ENCODE measurements around the gene ACOXL.
"Not testable (repeated sequence)": the region's sequence is repeated elsewhere in the genome, so short reads cannot be mapped to it uniquely, and the experiment has no call there.

ACOXL gene

GRCh38 chr2:111039628-111040383 lies 307.4 kb downstream of the ACOXL start:
- DNase-seq (ENCODE audit: low read depth, low spot score): no peak

GRCh38 chr2:111041398-111042202 lies 309.2 kb downstream of the ACOXL start:
- no peak for DNase-seq (ENCODE audit: low read depth, low spot score)

DNA sequence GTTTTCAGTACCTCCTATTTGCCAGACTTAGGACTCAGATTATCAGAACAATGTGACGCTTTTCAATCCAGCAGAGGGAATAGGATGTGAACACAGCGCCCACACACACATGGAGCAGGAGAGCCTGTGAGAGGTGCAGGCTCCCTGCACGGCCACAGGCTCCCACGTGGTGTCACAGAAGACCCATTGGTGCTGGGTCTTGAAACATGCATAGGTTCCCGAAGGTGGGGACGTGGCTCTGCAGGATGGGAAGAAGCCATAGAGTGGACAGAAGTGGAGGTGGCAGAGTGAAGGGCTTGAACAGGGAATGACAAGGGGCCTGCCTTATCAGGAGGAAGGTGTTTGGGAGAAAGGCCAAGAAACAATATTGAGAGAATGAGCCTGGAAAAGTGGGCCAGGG lies 309.9 kb downstream of the ACOXL start:
- no peak for DNase-seq (ENCODE audit: low read depth, low spot score)

DNA sequence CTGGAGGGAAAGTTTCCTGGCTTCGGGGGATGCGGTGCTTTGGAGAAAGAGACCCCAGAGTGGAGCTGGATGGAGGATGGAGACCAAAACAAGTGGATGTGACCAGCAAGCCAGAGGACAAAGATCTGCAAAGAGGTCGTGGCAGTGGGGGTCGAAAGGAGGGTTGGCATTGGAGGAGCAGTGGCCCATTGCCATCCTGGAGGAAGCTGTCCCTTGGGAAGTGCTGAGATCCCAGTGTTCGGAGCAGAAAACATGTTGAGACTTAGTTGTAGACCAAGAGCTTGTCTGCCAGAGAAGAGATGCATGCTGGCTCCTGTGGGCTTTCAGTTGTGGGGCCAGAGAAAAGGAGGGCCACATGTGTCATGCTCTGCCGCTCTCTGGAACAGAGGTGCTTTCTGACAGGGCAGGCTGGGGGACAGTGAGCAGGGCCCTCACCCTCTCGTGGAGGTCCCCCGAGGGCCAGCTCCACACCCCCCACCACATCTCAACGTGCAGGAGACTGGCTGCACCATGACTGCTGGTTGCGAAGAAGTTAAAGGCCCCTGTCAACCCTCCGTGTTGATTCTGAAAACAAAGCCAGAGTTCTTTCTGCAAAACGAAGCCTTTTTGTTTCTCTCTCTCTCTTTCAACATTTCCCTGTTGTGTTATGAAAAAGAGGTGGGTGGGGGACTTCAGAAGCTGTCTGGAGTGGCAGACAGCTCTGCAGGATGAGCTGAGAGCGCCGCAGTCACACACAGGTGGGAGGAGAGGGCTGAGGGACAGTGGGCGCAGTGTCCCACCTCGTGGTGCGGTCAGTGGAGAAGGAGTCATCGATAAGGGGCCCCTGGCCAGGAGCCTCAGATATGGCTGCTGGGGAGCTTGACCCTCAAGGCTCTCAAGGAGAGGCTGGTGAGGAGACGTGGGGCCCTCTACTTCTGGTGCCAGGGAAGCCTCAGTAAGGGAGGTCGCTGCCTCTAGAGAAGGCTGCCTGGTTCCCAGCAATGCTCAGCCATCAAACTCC lies 310.7 kb downstream of the ACOXL start:
- no peak for DNase-seq (ENCODE audit: low read depth, low spot score)

DNA sequence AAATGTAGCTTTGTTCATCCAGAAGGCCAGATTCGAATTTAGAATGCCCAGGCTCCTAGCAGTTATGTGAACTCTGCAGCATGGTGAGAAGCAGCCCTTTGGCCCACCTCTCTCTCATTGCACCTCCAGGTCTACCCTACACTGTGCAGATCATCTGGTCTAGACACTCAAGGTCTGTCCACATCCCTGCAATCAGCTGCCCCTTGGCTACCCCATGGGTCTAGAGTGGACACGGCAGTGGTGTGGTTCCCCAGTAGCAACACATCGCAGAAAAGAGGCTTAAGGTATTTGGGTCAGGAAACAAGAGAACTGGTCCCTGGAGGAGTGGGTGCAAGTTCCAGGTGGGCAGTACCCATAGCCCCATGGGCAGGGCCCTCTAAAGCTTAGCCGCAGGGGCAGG lies 311.7 kb downstream of the ACOXL start:
- DNase-seq (ENCODE audit: low read depth, low spot score): no peak

- not testable (repeated sequence) for DNase-seq (ENCODE audit: low read depth, low spot score)
Observed at GRCh38 chr2:111045236-111045635, 312.9 kb downstream of the ACOXL start.

- no peak for DNase-seq (ENCODE audit: low read depth, low spot score)
Observed at GRCh38 chr2:111045771-111046444, 313.5 kb downstream of the ACOXL start.

DNA sequence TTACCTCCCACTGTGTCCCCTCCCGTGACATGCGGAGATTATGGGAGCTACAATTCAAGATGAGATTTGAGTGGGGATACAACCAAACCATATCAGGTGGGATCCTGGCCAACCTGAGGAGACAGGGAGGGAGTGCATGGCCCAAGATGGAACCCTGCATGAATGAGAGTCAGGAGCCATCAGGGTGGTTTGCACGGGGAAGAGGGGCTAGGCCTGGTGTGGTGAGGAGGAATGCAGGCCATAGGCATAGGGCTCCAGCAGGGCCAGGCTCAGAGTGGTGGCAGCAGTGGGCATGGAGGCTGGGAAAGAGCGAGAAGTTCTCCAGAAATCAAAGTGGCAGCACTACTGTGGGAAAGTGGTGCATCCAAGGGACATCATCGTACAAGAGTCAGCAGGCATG lies 314.3 kb downstream of the ACOXL start:
- no peak for DNase-seq (ENCODE audit: low read depth, low spot score)

- no peak for DNase-seq (ENCODE audit: low read depth, low spot score)
Observed at GRCh38 chr2:111048856-111049768, 316.7 kb downstream of the ACOXL start.

DNA sequence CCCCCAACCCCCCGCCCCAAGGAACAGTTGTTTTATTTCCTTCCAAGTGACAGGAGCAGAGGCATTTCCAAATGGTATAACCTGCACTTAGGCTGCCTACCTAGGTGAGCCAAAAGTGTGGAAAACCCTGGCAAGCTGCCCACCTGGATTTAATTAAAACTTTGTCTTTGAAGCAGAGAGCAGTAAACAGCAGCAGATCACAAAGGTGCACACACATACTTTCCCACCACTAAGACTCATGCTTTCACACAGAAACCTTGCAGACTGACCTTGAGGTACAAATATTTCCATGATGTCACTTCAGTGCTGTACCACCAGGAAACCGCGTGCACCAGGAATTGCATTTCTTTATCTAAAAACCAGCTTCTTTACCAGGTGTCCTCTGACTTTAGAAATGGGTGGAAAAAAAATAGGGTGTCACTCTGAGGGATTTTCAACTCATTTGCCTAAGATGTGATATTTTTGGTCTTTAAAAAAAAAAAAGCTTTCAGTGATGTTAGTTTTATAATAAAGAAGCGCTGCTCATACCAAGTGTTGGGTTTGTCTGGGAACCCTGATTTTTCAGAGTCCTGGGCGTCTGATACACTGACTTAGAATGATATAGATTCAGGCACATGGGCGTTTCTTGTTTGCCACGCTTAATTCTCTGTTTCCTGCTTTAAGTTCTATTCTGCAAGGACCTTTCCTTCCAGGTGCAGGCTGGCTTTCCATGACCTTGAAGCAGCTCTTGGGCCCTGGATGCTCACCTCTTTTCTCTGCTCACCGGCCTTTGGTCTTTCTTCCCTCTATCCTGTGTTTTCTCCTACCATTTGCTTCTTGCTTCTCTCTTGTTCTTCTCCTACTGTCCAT lies 317.6 kb downstream of the ACOXL start:
- no peak for DNase-seq (ENCODE audit: low read depth, low spot score)

DNA sequence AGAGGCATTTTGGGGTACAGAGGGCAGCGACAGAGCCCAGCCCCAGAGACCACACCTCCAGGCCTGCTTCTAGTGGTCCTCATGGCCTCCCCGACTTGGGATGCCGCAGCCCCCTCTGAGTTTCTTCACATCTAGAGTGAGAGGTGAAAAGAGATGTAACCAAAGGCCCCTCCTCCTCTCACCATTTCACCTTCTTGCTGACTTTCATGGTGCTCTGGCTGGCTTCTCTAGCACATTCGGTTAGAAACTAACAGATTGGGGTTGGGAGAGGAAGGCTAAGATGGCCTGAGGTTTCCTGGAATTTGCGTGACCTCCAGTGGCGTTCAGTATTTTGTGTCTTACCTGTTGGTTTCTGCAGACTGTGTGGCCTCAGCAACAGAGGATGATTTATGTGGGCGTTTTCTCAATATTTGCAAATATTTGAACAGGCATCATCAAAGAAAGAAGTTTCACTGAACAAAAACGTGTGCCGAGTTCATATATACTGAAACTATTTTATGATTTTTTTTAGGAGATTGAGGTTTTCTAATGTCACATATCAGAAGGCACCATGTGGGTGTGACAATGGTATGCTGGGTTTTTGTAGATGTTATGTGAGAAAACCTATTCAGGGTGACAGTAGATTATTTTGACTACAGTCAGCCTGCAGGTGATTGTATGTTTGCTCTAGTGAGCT lies 318.5 kb downstream of the ACOXL start:
- DNase-seq (ENCODE audit: low read depth, low spot score): no peak

DNA sequence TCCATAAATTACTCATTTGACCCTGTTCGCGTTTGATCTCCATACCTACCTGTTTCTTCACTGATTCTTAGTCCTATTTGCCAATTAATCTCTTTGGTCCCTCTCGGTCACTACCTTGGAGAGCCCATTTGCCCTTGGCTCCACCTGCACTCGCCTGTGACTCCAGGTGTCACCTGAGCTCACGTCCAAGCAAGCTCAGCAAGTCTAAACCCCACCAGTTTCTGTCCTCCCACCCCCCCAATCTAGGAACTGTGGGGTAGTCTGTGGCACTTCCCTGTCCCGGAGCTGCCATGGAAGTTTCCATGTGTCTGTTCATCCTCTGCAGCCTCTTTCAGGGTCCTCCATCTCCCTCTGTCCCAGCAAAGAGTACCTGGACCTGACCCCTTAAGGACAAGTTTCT lies 320.2 kb downstream of the ACOXL start:
- no peak for DNase-seq (ENCODE audit: low read depth, low spot score)

- no peak for DNase-seq (ENCODE audit: low read depth, low spot score)
Observed at GRCh38 chr2:111053266-111053665, 320.9 kb downstream of the ACOXL start.

GRCh38 chr2:111053825-111054515 lies 321.6 kb downstream of the ACOXL start:
- DNase-seq (ENCODE audit: low read depth, low spot score): no peak

GRCh38 chr2:111054791-111055691 lies 322.7 kb downstream of the ACOXL start:
- no peak for DNase-seq (ENCODE audit: low read depth, low spot score)

DNA sequence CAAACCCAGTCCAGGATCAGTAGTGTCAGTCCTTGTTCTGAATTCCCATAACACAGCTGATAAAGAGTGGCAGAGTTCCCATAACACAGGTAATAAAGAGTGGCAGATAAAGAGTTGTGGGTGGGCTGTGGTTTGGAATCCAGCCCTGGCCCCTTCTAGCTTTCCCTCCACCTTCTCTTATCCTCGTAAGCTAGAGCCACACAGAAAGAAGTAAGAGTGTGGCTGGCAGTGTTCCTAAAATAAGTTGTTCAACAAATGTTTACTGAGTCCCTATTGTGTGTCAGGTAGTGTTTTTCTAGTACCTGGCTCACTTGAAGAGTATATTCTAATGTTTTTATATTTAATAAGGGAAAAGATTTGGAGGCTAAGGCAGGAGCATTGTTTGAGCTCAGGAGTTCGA lies 323.4 kb downstream of the ACOXL start:
- DNase-seq (ENCODE audit: low read depth, low spot score): no peak

DNA sequence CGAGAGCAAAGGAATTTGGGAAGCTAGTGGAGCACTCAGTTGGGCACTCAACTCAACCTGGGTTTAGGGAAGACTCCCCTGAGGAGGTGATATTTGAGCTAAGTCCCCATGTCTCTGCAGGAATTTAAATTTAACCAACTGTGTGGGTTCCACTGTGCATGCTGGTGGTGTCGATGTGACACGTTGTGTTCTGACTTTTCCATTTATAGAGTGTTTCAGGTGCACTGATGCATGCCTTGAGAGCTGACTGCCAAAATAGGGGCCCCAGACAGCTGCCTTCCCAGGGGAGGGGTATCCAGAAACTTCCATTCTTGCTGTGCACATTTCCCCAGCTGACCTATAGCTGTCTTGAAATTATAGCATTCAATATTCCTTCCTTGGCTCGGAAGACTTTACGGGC lies 324.7 kb downstream of the ACOXL start:
- no peak for DNase-seq (ENCODE audit: low read depth, low spot score)
